Trophoblast cell (in vitro differentiated cells and primary cell): ENCODE results near the gene WDPCP.
"Not testable (repeated sequence)": the region's sequence is repeated elsewhere in the genome, so short reads cannot be mapped to it uniquely, and the experiment has no call there.

Experiments
- DNase-seq, 2 donors: peaks; one replicate each; pipeline ENCODE4 v3.0.0-alpha.2; 2016
- H2AFZ ChIP-seq: 2 replicates; pipeline ENCODE4 v1.6.1; 2013; ENCODE audit warnings: low read length, moderate library complexity, mild to moderate bottlenecking; ENCODE audit not compliant: insufficient read depth, poor library complexity
- H2AK5ac ChIP-seq: 2 replicates; pipeline ENCODE4 v1.6.1; 2013; ENCODE audit warnings: mild to moderate bottlenecking, low read length
- H2BK120ac ChIP-seq: 2 replicates; pipeline ENCODE4 v1.6.1; 2013; ENCODE audit warnings: low read length, mild to moderate bottlenecking, moderate library complexity; ENCODE audit not compliant: insufficient read depth, poor library complexity
- H2BK12ac ChIP-seq: 2 replicates; pipeline ENCODE4 v1.6.1; 2013; ENCODE audit warnings: mild to moderate bottlenecking, low read length, moderate library complexity
- H2BK5ac ChIP-seq: 2 replicates; pipeline ENCODE4 v1.6.1; 2013; ENCODE audit warnings: low read length, low read depth, moderate library complexity, mild to moderate bottlenecking; ENCODE audit not compliant: poor library complexity
- H3K14ac ChIP-seq: 2 replicates; pipeline ENCODE4 v1.6.1; 2013; ENCODE audit warnings: mild to moderate bottlenecking, low read length
- H3K18ac ChIP-seq: 2 replicates; pipeline ENCODE4 v1.6.1; 2013; ENCODE audit warnings: mild to moderate bottlenecking, low read length
- H3K23ac ChIP-seq: 2 replicates; pipeline ENCODE4 v1.6.1; 2013; ENCODE audit warnings: low read length
- H3K27ac ChIP-seq: 2 replicates; pipeline ENCODE4 v1.5.1; 2013; ENCODE audit warnings: low read depth, mild to moderate bottlenecking, inconsistent platforms, low read length, moderate library complexity
- H3K27me3 ChIP-seq: 2 replicates; pipeline ENCODE4 v1.6.1; 2013; ENCODE audit warnings: inconsistent platforms, mild to moderate bottlenecking, low read length, moderate library complexity; ENCODE audit not compliant: insufficient read depth
- H3K36me3 ChIP-seq, 2 experiments: 1 replicate in 1 of 2; 2 replicates in 1 of 2; pipeline ENCODE4 v1.6.1; 2013; ENCODE audit warnings: low read length in 2 of 2, mild to moderate bottlenecking in 2 of 2, moderate library complexity in 1 of 2; ENCODE audit not compliant: insufficient read depth in 2 of 2, control insufficient read depth in 1 of 2
- H3K4ac ChIP-seq: 2 replicates; pipeline ENCODE4 v1.6.1; 2013; ENCODE audit warnings: low read depth, mild to moderate bottlenecking, low read length, moderate library complexity
- H3K4me1 ChIP-seq, 2 experiments: 1 replicate in 1 of 2; 2 replicates in 1 of 2; pipeline ENCODE4 v1.6.1; 2013; ENCODE audit warnings: low read length in 2 of 2, mild to moderate bottlenecking in 2 of 2, moderate library complexity in 1 of 2; ENCODE audit not compliant: insufficient read depth in 2 of 2, control insufficient read depth in 1 of 2
- H3K4me2 ChIP-seq: 2 replicates; pipeline ENCODE4 v1.6.1; 2013; ENCODE audit warnings: inconsistent platforms, mild to moderate bottlenecking, low read length, moderate library complexity
- H3K4me3 ChIP-seq: 2 replicates; pipeline ENCODE4 v1.5.1; 2013; ENCODE audit warnings: mild to moderate bottlenecking, low read depth, low read length, inconsistent platforms
- H3K79me1 ChIP-seq: one replicate; pipeline ENCODE4 v1.6.1; 2013; ENCODE audit warnings: low read length
- H3K79me2 ChIP-seq: 2 replicates; pipeline ENCODE4 v1.6.1; 2013; ENCODE audit warnings: low read length, mild to moderate bottlenecking; ENCODE audit not compliant: control insufficient read depth, insufficient read depth, poor library complexity
- H3K9ac ChIP-seq: 2 replicates; pipeline ENCODE4 v1.6.1; 2013; ENCODE audit warnings: mild to moderate bottlenecking, low read length
- H3K9me3 ChIP-seq: 2 replicates; pipeline ENCODE4 v1.6.1; 2013; ENCODE audit warnings: low read depth, mild to moderate bottlenecking, control low read depth, inconsistent platforms, low read length; ENCODE audit not compliant: insufficient read depth
- H4K12ac ChIP-seq: 2 replicates; pipeline ENCODE4 v1.6.1; 2013; ENCODE audit warnings: low read depth, mild to moderate bottlenecking, low read length, moderate library complexity
- H4K8ac ChIP-seq: 2 replicates; pipeline ENCODE4 v1.6.1; 2013; ENCODE audit warnings: low read depth, mild to moderate bottlenecking, low read length, moderate library complexity
- H4K91ac ChIP-seq: one replicate; pipeline ENCODE4 v1.6.1; 2013; ENCODE audit warnings: low read depth, mild to moderate bottlenecking, low read length, moderate library complexity
- WGBS: extraction: QIAGEN DNeasy Blood & Tissue Kit; methylation state at CpG from one replicate; pipeline ENCODE4 v1.1.7; 2013; ENCODE audit warnings: missing lambda C conversion rate; ENCODE audit not compliant: insufficient read length, insufficient coverage; ENCODE audit errors: extremely low coverage; 5-methylcytosine and 5-hydroxymethylcytosine counted together

Gene WDPCP

GRCh38 chr2:63406641-63407040, 181.6 kb downstream of the WDPCP start:
- Histone ChIP-seq H3K4me3 (no peak overlapping the region), H2AK5ac (no peak overlapping the region), H3K27ac (no peak overlapping the region), H2AFZ (no peak overlapping the region), H3K18ac (no peak overlapping the region), H3K14ac (no peak overlapping the region), H2BK120ac (no peak overlapping the region), H3K4ac (no peak overlapping the region), H3K79me1 (no peaks in the 10 kb centered on the region), H2BK12ac (no peak overlapping the region), H3K23ac (no peak overlapping the region), H2BK5ac (no peak overlapping the region), H3K9ac (no peak overlapping the region), H3K4me2 (no peak overlapping the region), H4K12ac (no peak overlapping the region), H4K91ac (no peak overlapping the region), H4K8ac (no peak overlapping the region), H3K27me3 (no peaks in the 10 kb centered on the region), H3K4me1 (peaks cover 0 to 4% of the 10 kb centered on the region in 2 experiments), H3K79me2 (no peaks in the 10 kb centered on the region), H3K9me3 (peaks cover 1% of the 10 kb centered on the region), H3K36me3 (no peaks in the 10 kb centered on the region)
- DNase-seq = no peak
- no CpG with 5 or more reads among the region's 1 CpG for WGBS

- Histone ChIP-seq H3K14ac (no peak overlapping the region), H4K91ac (no peak overlapping the region), H2BK120ac (no peak overlapping the region)
Observed at GRCh38 chr2:63403820-63404219, 184.5 kb downstream of the WDPCP start.

GRCh38 chr2:63402889-63403288, 185.4 kb downstream of the WDPCP start:
- not testable (repeated sequence) for H2AFZ ChIP-seq, H3K27ac ChIP-seq, H4K12ac ChIP-seq, DNase-seq, H4K91ac ChIP-seq, H3K9me3 ChIP-seq, H3K23ac ChIP-seq, H2BK12ac ChIP-seq, H3K4me3 ChIP-seq, H3K9ac ChIP-seq, H3K4ac ChIP-seq, H3K18ac ChIP-seq, H3K4me1 ChIP-seq, H2AK5ac ChIP-seq, H3K14ac ChIP-seq, H2BK5ac ChIP-seq, H3K36me3 ChIP-seq, H2BK120ac ChIP-seq, H3K4me2 ChIP-seq, H4K8ac ChIP-seq, H3K79me1 ChIP-seq, H3K79me2 ChIP-seq, H3K27me3 ChIP-seq
- no CpG with 5 or more reads among the region's 3 CpGs for WGBS

More at GRCh38 chr2:63403820-63404219, 184.5 kb downstream of the WDPCP start:
- no peak overlapping the region for H2AFZ ChIP-seq
- peaks cover 0 to under 1% of the 10 kb centered on the region in 2 experiments for H3K4me1 ChIP-seq
- H2BK5ac ChIP-seq = no peak overlapping the region
- H3K4ac ChIP-seq = no peak overlapping the region
- no peak overlapping the region for H4K8ac ChIP-seq
- no peak overlapping the region for H3K18ac ChIP-seq
- H2AK5ac ChIP-seq = no peak overlapping the region
- no peak overlapping the region for H2BK12ac ChIP-seq
- H3K9ac ChIP-seq = no peak overlapping the region
- no peak overlapping the region for H3K4me2 ChIP-seq
- no peak overlapping the region for H4K12ac ChIP-seq
- no peak for DNase-seq
- H3K36me3 ChIP-seq = no peaks in the 10 kb centered on the region
- no peaks in the 10 kb centered on the region for H3K79me1 ChIP-seq
- H3K4me3 ChIP-seq = no peak overlapping the region
- H3K79me2 ChIP-seq = no peaks in the 10 kb centered on the region
- H3K27ac ChIP-seq = no peak overlapping the region
- no peaks in the 10 kb centered on the region for H3K27me3 ChIP-seq
- peaks cover 1% of the 10 kb centered on the region for H3K9me3 ChIP-seq
- H3K23ac ChIP-seq = no peak overlapping the region

- no peak overlapping the region for H2BK120ac ChIP-seq
Observed at GRCh38 chr2:63399156-63399555, 189.1 kb downstream of the WDPCP start.

More at GRCh38 chr2:63399156-63399555, 189.1 kb downstream of the WDPCP start:
- Histone ChIP-seq H3K27ac (no peak overlapping the region), H3K9me3 (no peaks in the 10 kb centered on the region), H3K4ac (no peak overlapping the region), H3K4me1 (no peaks in the 10 kb centered on the region), H3K27me3 (no peaks in the 10 kb centered on the region), H2BK12ac (no peak overlapping the region), H4K12ac (no peak overlapping the region), H4K8ac (no peak overlapping the region), H3K4me3 (no peak overlapping the region), H3K18ac (no peak overlapping the region), H2AFZ (no peak overlapping the region), H3K14ac (no peak overlapping the region), H3K23ac (no peak overlapping the region), H2AK5ac (no peak overlapping the region), H3K79me1 (no peaks in the 10 kb centered on the region), H3K9ac (no peak overlapping the region), H4K91ac (no peak overlapping the region), H3K36me3 (no peaks in the 10 kb centered on the region), H2BK5ac (no peak overlapping the region), H3K4me2 (no peak overlapping the region), H3K79me2 (no peaks in the 10 kb centered on the region)
- no peak for DNase-seq
